NCI-H2029 treated with DMSO at 0.1 percent for 48 hours (cell line): ENCODE results near the gene MYO18B.

Experiments used
- DNase-seq: peaks from one replicate; lab custom pipeline; 2025; lab: John Stamatoyannopoulos, UW

MYO18B gene

GRCh38 chr22:25824828-25825423 lies 82.9 kb downstream of the MYO18B start:
- no peak for DNase-seq

- no peak for DNase-seq
Measured at GRCh38 chr22:25827415-25827814, 85.4 kb downstream of the MYO18B start.

- DNase-seq = no peak
Measured at GRCh38 chr22:25828422-25828821, 86.4 kb downstream of the MYO18B start.

- no peak for DNase-seq
Measured at GRCh38 chr22:25829237-25829636, 87.2 kb downstream of the MYO18B start.

GRCh38 chr22:25829808-25830777 lies 88.1 kb downstream of the MYO18B start:
- DNase-seq = no peak

- DNase-seq = no peak
Measured at GRCh38 chr22:25833091-25833490, 91.1 kb downstream of the MYO18B start.

- DNase-seq = no peak
Measured at GRCh38 chr22:25833676-25834075, 91.7 kb downstream of the MYO18B start.

GRCh38 chr22:25834490-25834889 lies 92.5 kb downstream of the MYO18B start:
- DNase-seq = no peak

GRCh38 chr22:25835348-25835747 lies 93.4 kb downstream of the MYO18B start:
- no peak for DNase-seq

- DNase-seq = no peak
Measured at GRCh38 chr22:25837288-25837900, 95.4 kb downstream of the MYO18B start.

- no peak for DNase-seq
Measured at GRCh38 chr22:25838960-25839741, 97.2 kb downstream of the MYO18B start.

GRCh38 chr22:25839755-25840154 lies 97.8 kb downstream of the MYO18B start:
- no peak for DNase-seq

GRCh38 chr22:25840167-25840566 lies 98.2 kb downstream of the MYO18B start:
- DNase-seq = no peak

- no peak for DNase-seq
Measured at GRCh38 chr22:25840891-25841290, 98.9 kb downstream of the MYO18B start.

GRCh38 chr22:25841775-25842174 lies 99.8 kb downstream of the MYO18B start:
- DNase-seq = no peak

GRCh38 chr22:25843660-25844405 lies 101.8 kb downstream of the MYO18B start:
- DNase-seq = no peak

- DNase-seq = no peak
Measured at GRCh38 chr22:25844601-25845000, 102.6 kb downstream of the MYO18B start.

- DNase-seq = no peak
Measured at GRCh38 chr22:25845985-25846745, 104.2 kb downstream of the MYO18B start.

- no peak for DNase-seq
Measured at GRCh38 chr22:25847451-25847850, 105.5 kb downstream of the MYO18B start.

GRCh38 chr22:25848954-25849353 lies 107.0 kb downstream of the MYO18B start:
- DNase-seq = no peak

GRCh38 chr22:25849522-25849921 lies 107.5 kb downstream of the MYO18B start:
- no peak for DNase-seq
